GM12892 (cell line): ENCODE results near the gene ARHGEF18.
"Not testable (repeated sequence)": the region's sequence is repeated elsewhere in the genome, so short reads cannot be mapped to it uniquely, and the experiment has no call there.

Source experiments
- POLR2A ChIP-seq: IDR thresholded peaks from 2 replicates; pipeline ENCODE4 v1.6.1; 2011; ENCODE audit warnings: low read depth, low read length, control low read depth
- TAF1 ChIP-seq: IDR thresholded peaks from 2 replicates; pipeline ENCODE4 v1.6.1; 2011; ENCODE audit warnings: low read depth, mild to moderate bottlenecking, control low read depth, low read length, borderline replicate concordance

DNA sequence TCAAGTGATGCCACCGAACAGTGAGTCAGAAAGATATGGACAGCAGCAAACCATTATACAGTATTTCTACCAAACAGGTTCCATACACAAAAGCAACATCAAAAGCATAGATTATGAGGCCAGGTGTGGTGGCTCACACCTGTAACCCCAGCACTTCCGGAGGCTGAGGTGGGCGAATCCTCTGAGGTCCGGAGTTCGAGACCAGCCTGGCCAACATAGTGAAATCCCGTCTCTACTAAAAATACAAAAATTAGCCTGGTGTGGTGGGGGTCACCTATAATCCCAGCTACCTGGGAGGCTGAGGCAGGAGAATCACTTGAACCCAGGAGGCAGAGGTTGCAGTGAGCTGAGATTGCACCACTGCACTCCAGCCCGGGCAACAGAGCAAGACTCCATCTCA, 1.7 kb upstream of the ARHGEF18 start:
- not testable (repeated sequence) for TF ChIP-seq POLR2A, TAF1
